GM19351 (cell line): Measurements from ENCODE around the gene TMCC2.
"Not testable (repeated sequence)": the region's sequence is repeated elsewhere in the genome, so short reads cannot be mapped to it uniquely, and the experiment has no call there.

Experiments used
- ATAC-seq: cut with Tn5 transposase; IDR thresholded peaks from one replicate; pipeline ENCODE4 v1.9.1; 2021; ENCODE audit warnings: mild to moderate bottlenecking, moderate library complexity; ENCODE audit not compliant: unreplicated experiment

Gene TMCC2

GRCh38 chr1:205276689-205277065 lies 48.9 kb downstream of the TMCC2 start:
- ATAC-seq: no peak

DNA sequence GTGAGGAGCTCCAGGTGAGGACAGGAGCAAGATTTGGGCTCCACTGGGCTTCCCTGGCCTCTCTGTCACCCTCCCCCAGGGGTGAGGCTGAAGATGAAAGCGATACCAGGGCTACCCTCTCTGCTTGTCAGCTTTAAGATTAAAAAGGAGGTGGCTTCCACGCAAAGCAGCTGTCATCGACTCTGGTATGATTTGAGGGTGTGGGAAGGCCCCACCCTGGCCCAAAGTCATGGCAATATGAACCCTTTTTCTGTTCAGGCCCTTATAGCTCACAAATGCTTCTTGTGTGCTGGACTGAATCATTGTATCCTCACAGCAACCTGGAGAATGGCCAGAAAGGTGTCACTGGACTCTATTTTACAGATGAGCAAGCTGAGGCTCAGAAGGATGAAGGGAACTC lies 52.2 kb downstream of the TMCC2 start:
- ATAC-seq: no peak

DNA sequence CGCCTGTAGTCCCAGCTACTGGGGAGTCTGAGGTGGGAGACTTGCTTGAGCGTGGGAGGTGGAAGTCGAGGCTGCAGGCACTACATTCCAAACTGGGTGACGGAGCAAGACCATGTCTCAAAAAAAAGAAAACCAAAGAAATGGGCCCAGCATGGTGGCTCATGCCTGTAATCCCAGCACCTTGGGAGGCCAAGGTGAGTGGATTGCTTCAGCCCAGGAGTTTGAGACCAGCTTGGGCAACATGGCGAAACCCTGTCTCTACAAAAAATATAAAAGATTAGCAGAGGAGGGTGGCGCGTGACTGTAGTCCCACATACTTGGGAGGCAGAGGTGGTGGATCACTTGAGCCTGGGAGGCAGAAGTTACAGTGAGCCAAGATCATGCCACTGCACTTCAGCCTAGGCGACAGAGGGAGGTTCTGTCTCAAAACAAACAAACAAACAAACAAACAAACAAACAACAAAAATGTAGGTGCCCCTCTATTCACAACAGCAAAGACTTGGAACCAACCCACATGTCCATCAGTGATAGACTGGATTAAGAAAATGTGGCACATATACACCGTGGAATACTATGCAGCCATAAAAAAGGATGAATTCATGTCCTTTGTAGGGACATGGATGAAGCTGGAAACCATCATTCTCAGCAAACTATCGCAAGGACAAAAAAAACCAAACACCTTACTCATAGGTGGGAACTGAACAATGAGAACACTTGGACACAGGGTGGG lies 53.1 kb downstream of the TMCC2 start:
- ATAC-seq: not testable (repeated sequence)

GRCh38 chr1:205283270-205284147 lies 55.8 kb downstream of the TMCC2 start:
- no peak for ATAC-seq

- peak; percentile 21 for ATAC-seq
Observed at GRCh38 chr1:205284420-205285144, 56.8 kb downstream of the TMCC2 start.

- peak; percentile 29 for ATAC-seq
Observed at GRCh38 chr1:205285381-205286101, 57.8 kb downstream of the TMCC2 start.

DNA sequence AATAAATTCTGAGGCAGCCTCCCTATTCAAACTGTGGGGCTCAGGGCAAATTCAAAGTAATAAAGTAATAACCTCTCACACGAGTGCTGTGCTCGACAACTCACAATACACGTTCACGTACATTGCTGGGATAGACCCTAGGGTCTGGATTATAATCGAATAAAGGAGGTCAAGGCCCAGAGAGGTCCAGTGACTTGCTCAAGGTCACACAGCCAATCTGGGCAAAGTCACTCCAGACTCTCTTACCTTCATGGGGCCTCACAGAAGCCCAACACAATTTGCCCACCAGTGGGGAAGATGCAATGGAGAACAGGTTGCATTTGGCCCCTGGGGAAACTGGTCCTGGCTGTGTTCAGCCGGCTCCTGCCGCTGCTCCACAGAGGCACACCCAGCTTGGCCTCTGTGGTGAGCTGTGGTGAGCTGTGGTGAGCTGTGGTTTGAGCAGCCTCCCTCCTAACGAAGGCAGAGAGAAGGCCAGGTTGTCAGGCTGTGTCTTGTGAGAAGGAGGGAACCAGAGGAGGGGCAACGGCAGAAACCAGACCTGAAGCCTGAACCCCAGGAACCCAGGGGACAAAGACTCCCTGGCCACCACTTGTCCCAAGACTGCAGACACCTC lies 58.7 kb downstream of the TMCC2 start:
- no peak for ATAC-seq

DNA sequence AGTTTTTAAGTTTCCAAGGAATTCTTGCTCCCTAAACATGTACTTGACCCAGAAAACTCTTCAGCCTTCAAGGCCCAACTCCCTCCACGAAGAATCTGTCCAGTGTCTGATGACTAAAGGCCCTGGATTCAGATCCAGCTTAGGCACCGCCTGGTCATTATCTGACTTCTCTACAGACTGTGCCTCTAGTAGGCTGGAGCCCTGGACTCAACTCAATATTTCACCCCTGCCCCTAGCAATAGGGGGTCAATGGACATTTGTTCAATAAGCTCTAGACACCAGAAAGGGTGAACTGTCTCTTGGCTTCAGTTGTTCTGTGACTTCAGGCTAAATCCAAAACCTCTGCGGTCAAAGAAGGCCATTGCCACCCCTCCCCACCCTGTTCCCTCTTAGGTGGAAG lies 59.3 kb downstream of the TMCC2 start:
- no peak for ATAC-seq

DNA sequence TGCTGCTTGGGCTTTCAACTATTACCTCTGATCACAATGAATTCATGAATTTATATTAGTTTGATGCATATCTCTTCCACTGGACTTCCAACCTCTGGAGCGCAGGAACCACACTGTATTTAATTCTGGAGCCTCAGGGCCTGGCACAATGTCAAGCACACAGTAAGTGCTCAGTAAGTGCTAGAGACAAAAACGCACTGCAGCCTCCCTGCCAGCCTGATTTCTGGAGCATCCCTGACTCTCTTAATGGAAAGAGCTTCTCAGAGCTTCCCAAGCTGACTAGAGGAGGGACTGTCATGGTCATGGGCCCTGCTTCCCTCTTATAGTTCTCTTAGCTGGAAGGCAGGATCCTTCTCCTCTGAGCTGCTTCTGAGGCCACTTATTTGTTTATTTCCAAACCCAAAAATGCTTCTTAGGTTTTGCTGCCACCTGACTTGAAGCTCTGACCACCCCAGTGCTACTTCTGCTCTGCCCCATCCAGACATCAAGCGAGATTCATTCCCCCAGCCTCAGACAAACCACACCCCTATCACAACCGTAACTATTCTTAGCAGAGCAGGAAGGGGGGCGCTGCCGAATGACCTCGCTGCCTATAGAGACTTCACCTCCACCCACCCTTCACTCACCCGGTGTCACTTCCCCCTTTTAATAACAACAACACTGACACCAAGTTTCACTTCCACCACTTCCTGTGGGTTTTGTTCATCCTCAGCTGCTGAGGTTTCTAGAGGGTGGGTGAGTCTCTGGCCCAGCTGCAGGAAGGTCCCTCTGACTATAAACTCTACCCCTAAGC lies 60.2 kb downstream of the TMCC2 start:
- ATAC-seq: peak; percentile 75

DNA sequence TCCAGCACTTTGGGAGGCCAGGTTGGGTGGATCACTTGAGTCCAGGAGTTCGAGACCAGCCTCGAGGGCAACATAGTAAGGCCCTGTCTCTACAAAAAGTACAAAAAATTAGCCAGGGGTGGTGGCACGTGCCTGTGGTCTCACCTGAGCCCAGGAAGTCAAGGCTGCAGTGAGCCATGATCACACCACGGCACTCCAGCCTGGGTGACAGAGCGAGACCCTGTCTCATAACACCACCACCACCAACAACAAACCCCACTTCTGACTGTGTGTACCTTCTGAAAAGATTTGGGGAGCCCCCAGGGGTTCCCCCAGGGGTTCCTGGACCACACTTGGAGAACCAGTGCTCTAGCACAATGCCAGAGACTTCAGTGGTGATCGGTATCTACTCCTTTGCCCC lies 63.9 kb downstream of the TMCC2 start:
- ATAC-seq: no peak

DNA sequence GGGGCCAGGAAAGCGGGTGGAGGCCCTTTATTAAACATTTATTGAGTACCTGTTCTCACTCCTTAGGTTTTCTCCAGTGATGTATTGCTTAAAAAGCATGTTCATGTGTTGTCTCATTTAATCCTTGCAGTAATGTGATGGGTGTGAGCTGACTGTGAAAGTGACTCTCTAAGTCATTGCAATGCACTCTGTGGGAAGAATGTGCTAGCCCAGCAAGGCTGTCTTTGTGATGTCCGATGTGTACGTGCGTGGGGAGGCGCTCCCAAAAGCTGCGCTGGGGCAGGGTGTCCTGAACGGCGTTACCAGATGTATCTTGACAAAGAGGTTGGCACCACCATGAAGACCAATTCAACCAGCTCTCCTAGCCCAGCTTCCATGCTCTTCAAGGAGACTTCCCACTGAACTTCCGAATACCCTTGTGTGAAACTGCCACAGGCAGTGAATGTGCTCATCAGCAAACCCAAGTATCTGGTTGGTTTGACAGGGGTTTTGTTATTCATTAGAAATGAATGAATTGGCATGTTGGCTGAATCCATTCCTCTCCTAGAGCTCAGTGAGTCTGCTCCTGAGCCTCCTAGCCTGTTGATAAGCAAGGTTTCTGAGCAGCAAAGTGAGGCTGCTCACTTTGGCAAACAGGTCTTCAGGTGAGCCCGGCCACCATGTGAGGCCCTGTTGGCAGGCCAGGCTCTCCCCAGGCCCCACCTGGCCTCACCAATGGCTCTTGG lies 65.8 kb downstream of the TMCC2 start:
- ATAC-seq: no peak

DNA sequence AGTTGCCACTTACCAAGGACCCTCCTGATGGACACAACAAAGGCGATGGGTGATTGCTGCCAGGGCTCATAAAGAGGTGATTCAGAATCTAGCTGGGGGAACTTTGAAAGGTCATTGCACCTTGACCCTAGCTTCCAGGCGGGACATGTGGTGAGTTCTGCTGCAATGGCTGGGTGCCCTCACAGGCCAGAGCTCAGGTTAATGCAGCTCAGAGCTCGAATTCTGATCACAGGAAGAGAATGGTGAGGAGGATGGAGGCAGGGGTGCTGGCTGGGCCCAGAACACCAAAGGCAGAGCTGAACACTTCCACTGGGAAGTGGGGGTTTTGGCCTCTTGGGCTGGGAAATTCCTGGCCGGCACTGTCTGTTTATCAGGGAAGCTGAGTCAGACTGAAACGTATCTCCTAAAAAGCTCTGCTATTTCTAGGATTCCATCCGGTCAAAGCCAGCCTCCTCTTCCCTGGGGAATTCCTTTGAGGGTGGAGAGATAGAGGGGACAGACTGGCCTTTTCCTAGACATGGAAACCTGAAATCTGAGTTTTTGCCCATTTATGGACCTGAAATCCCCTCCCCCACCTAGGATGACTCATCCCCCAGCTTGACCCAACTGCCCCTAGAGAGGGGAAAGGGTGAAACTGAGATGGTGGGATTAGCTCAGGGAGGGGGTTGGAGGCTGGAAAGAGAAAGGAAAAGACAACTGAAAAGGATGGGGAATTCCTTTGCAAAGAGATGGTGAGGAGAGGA lies 66.6 kb downstream of the TMCC2 start:
- ATAC-seq: no peak

GRCh38 chr1:205294934-205295333 lies 67.2 kb downstream of the TMCC2 start:
- ATAC-seq: no peak

DNA sequence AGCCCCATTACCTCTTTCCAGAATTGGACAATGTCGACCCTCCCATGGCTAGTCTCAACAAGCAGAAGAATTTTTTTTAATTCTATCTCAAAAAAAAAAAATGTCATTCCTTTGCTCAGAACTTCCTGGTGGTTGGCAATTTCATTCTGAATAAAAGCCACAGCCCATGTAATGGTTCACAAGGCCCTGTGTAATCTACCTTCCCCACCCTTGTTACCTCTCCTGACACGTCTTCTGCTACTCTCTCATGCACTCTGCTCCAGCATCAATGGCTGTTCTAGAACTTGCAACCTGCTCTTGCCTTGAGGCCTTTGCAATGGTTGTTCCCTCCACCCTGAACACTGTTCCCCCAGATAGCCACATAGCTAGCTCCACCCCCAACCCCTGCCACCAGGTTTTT lies 68.4 kb downstream of the TMCC2 start:
- no peak for ATAC-seq

DNA sequence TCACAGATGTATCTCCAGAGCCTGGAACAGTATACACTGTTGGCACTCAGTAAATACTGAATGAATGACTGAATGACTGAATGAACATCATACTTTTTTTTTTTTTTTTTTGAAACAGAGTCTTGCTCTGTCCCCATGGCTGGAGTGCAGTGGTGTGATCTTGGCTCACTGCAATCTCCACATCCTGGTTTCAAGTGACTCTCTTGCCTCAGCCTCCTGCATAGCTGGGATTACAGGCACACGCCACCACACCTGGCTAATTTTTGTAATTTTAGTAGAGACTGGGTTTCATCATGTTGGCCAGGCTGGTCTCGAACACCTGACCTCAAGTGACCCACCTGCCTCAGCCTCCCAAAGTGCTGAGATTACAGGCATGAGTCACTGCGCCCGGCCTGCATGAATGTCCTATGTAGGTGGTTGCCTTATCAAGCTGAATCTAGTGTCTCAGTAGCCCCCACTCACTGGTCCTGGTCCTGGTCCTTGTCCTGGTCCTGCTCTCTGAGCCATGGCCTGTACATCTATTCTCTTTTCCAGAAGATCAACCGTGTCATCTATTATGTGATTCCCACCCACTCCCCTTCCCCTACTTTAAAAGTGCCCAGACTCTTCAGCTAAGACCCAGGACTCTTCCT lies 69.9 kb downstream of the TMCC2 start:
- ATAC-seq: not testable (repeated sequence)

GRCh38 chr1:205298191-205298994 lies 70.6 kb downstream of the TMCC2 start:
- no peak for ATAC-seq

- ATAC-seq: no peak
Observed at GRCh38 chr1:205300149-205300548, 72.4 kb downstream of the TMCC2 start.
